Natural killer cell (primary cell): ENCODE results near the gene SLC6A3. TPM values are rescaled to one million over a fixed set of nuclear protein-coding genes. Genes with fewer than 3 reads are reported as not detected.
"Not testable (repeated sequence)": the region's sequence is repeated elsewhere in the genome, so short reads cannot be mapped to it uniquely, and the experiment has no call there.

Experiments used
- ATAC-seq, 3 donors: fragments of 150-1000 bp in 2 of 3; fragments of 200-7000 bp in 1 of 3; cut with Tn5 transposase; 1 replicate in 1 of 3; 2 replicates in 2 of 3; pipeline ENCODE4 v1.10.0; 2021; ENCODE audit warnings: mild to moderate bottlenecking in 2 of 3, moderate library complexity in 2 of 3
- DNase-seq, 2 donors: peaks; one replicate each; pipeline versions ENCODE4 v3.0.0 to v3.0.0-alpha.2; 2013 to 2021; ENCODE audit warnings: mixed read lengths in 1 of 2
- H3K27ac ChIP-seq: one replicate; pipeline ENCODE4 v1.5.1; 2013; ENCODE audit warnings: mild to moderate bottlenecking, low read length
- H3K27me3 ChIP-seq: one replicate; pipeline ENCODE4 v1.6.1; 2013; ENCODE audit warnings: low read length; ENCODE audit not compliant: control insufficient read depth, insufficient read depth
- H3K36me3 ChIP-seq: one replicate; pipeline ENCODE4 v1.6.1; 2013; ENCODE audit warnings: low read length; ENCODE audit not compliant: control insufficient read depth, insufficient read depth
- H3K4me1 ChIP-seq: one replicate; pipeline ENCODE4 v1.6.1; 2013; ENCODE audit warnings: low read length; ENCODE audit not compliant: control insufficient read depth, insufficient read depth
- H3K4me3 ChIP-seq: one replicate; pipeline ENCODE4 v1.5.1; 2013; ENCODE audit warnings: low read length
- H3K9me3 ChIP-seq: one replicate; pipeline ENCODE4 v1.6.1; 2013; ENCODE audit warnings: low read length; ENCODE audit not compliant: control insufficient read depth, insufficient read depth
- H3K27ac Mint-ChIP-seq, 2 donors: one replicate each; pipeline ENCODE4 v1.8.0; 2022; ENCODE audit warnings: mild to moderate bottlenecking in 2 of 2, mixed read lengths in 2 of 2, moderate library complexity in 1 of 2
- H3K27me3 Mint-ChIP-seq, 2 donors: one replicate each; pipeline ENCODE4 v1.8.0; 2022; ENCODE audit warnings: low read depth in 2 of 2, mixed read lengths in 2 of 2
- H3K36me3 Mint-ChIP-seq: one replicate; pipeline ENCODE4 v1.8.0; 2022; ENCODE audit warnings: mixed read lengths
- H3K4me1 Mint-ChIP-seq, 2 donors: one replicate each; pipeline ENCODE4 v1.8.0; 2022; ENCODE audit warnings: mixed read lengths in 2 of 2
- H3K4me3 Mint-ChIP-seq: one replicate; pipeline ENCODE4 v1.8.0; 2022; ENCODE audit warnings: mild to moderate bottlenecking, moderate library complexity, mixed read lengths
- H3K9me3 Mint-ChIP-seq, 2 donors: one replicate each; pipeline ENCODE4 v1.8.0; 2022; ENCODE audit warnings: mixed read lengths in 2 of 2
- WGBS: methylation state at CpG from one replicate; pipeline ENCODE4 v1.1.7; 2013; ENCODE audit warnings: missing lambda C conversion rate; ENCODE audit not compliant: insufficient coverage; 5-methylcytosine and 5-hydroxymethylcytosine counted together
- intact Hi-C: fragments of 100-400 bp; cut with micrococcal nuclease; formaldehyde crosslinking; loops from one replicate; pipeline ENCODE4 v1.14.2; 2022
- total RNA-seq, 4 donors: library from RNA; stranded (reverse); fragments of 120-200 nt in 1 of 4; gene quantifications; one replicate each; pipeline versions ENCODE4 v1.2.3 to v1.2.4, GENCODE V29; 2013 to 2022
- TF ChIP-seq, protein P1 (sequence below): fragments of 200-600 bp; IDR thresholded peaks from one replicate; pipeline ENCODE4 v1.8.0; 2022; ENCODE audit warnings: antibody characterized with exemption

The SLC6A3 gene
- total RNA-seq, 3 donors from 2014 or later (not counting 1 experiment from before 2014, with no cell fraction given), result not detected

- Mint-ChIP-seq H3K4me3 (no peak overlapping the region), H3K36me3 (peaks cover 12% of the 10 kb centered on the region), H3K4me1 (peaks cover 14 to 18% of the 10 kb centered on the region in 2 donors), H3K9me3 (peaks cover 3 to 4% of the 10 kb centered on the region in 2 donors), H3K27me3 (peaks cover 0 to under 1% of the 10 kb centered on the region in 2 donors), H3K27ac (peak overlapping the region; percentile 20 to 39)
- intact Hi-C loops, result no loop called here
- Histone ChIP-seq H3K9me3 (peaks cover 5% of the 10 kb centered on the region), H3K27me3 (no peaks in the 10 kb centered on the region), H3K4me1 (no peaks in the 10 kb centered on the region), H3K4me3 (no peak overlapping the region), H3K36me3 (peaks cover 52% of the 10 kb centered on the region), H3K27ac (no peak overlapping the region)
- WGBS, result 86% methylated on average over 16 of the region's 16 CpGs
- ATAC-seq, result peak in 1 of 3 donors; percentile 33
- DNase-seq, result no peak
- TF ChIP-seq, protein P1, sequence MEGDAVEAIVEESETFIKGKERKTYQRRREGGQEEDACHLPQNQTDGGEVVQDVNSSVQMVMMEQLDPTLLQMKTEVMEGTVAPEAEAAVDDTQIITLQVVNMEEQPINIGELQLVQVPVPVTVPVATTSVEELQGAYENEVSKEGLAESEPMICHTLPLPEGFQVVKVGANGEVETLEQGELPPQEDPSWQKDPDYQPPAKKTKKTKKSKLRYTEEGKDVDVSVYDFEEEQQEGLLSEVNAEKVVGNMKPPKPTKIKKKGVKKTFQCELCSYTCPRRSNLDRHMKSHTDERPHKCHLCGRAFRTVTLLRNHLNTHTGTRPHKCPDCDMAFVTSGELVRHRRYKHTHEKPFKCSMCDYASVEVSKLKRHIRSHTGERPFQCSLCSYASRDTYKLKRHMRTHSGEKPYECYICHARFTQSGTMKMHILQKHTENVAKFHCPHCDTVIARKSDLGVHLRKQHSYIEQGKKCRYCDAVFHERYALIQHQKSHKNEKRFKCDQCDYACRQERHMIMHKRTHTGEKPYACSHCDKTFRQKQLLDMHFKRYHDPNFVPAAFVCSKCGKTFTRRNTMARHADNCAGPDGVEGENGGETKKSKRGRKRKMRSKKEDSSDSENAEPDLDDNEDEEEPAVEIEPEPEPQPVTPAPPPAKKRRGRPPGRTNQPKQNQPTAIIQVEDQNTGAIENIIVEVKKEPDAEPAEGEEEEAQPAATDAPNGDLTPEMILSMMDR, result no peak
Measured at GRCh38 chr5:1460054-1460682, 14.9 kb upstream of the SLC6A3 start.

- H3K27ac ChIP-seq, H3K27me3 ChIP-seq, intact Hi-C loops, H3K4me3 ChIP-seq, H3K4me3 Mint-ChIP-seq, DNase-seq, ATAC-seq, H3K9me3 Mint-ChIP-seq, H3K4me1 ChIP-seq, H3K9me3 ChIP-seq, H3K27me3 Mint-ChIP-seq: not testable (repeated sequence)
- H3K36me3 ChIP-seq, result peaks cover 47% of the 10 kb centered on the region
- peaks cover 13% of the 10 kb centered on the region for H3K36me3 Mint-ChIP-seq
- peaks cover 13 to 14% of the 10 kb centered on the region in 2 donors for H3K4me1 Mint-ChIP-seq
- H3K27ac Mint-ChIP-seq, result peak overlapping the region; percentile 20 to 39
- 96% methylated on average over 1 of the region's 2 CpGs for WGBS
Measured at GRCh38 chr5:1459435-1459834, 14.2 kb upstream of the SLC6A3 start.

DNA sequence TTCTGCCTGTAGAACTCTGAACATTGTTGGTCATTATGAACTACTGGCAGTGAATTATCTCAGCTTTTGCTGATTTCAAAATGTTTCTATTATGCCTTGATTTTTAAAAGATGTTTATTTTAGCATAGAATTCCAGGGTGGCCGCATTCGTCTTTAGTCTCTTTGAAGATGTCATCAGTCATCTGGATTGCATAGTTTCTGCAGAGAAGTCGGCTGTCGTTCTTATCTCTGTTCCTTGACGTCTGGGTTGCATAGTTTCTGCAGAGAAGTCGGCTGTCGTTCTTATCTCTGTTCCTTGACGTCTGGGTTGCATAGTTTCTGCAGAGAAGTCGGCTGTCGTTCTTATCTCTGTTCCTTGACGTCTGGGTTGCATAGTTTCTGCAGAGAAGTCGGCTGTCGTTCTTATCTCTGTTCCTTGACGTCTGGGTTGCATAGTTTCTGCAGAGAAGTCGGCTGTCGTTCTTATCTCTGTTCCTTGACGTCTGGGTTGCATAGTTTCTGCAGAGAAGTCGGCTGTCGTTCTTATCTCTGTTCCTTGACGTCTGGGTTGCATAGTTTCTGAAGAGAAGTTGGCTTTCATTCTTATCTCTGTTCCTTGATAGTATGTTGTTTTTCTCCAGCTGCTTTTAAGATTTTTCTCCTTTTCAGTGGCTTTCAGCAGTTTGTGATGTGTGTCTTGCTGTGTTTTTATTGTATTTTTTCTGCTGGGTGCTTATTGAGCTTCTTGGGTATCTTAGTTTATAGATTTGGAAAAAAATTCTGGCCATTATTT is 11.1 kb upstream of the SLC6A3 start:
- H3K4me3 Mint-ChIP-seq, intact Hi-C loops, H3K27me3 ChIP-seq, H3K9me3 Mint-ChIP-seq, H3K27ac Mint-ChIP-seq, H3K4me3 ChIP-seq, ATAC-seq, H3K4me1 ChIP-seq, H3K27ac ChIP-seq, DNase-seq: not testable (repeated sequence)
- Mint-ChIP-seq H3K27me3 (peaks cover 9 to 19% of the 10 kb centered on the region in 2 donors), H3K36me3 (peaks cover 28% of the 10 kb centered on the region), H3K4me1 (peaks cover 12 to 13% of the 10 kb centered on the region in 2 donors)
- Histone ChIP-seq H3K9me3 (peaks cover 13% of the 10 kb centered on the region), H3K36me3 (peaks cover 19% of the 10 kb centered on the region)
- WGBS, result 93% methylated on average over 5 of the region's 20 CpGs

- Mint-ChIP-seq H3K9me3 (peaks cover 4 to 8% of the 10 kb centered on the region in 2 donors), H3K4me3 (no peak overlapping the region), H3K27ac (no peak overlapping the region), H3K36me3 (peaks cover 28% of the 10 kb centered on the region), H3K4me1 (peaks cover 10 to 11% of the 10 kb centered on the region in 2 donors), H3K27me3 (peaks cover 14 to 19% of the 10 kb centered on the region in 2 donors)
- Histone ChIP-seq H3K4me3 (no peak overlapping the region), H3K36me3 (peaks cover 3% of the 10 kb centered on the region), H3K4me1 (peaks cover 9% of the 10 kb centered on the region), H3K27ac (no peak overlapping the region), H3K9me3 (peaks cover 13% of the 10 kb centered on the region), H3K27me3 (no peaks in the 10 kb centered on the region)
- DNase-seq, result no peak
- TF ChIP-seq, protein P1, result no peak
- intact Hi-C loops, result no loop called here
- WGBS, result no CpG with 5 or more reads among the region's 2 CpGs
- no peak for ATAC-seq
Measured at GRCh38 chr5:1453613-1454012, 8.4 kb upstream of the SLC6A3 start.
